H1 (cell line): ENCODE results near the gene FHIT.

ENCODE experiments used
- EZH2 ChIP-seq: fragments of 200-600 bp; sonication (generic); IDR thresholded peaks from 2 replicates; pipeline ENCODE4 v1.7.1; 2012; ENCODE audit warnings: low read depth, mild to moderate bottlenecking, moderate library complexity, low read length, inconsistent platforms; ENCODE audit not compliant: severe bottlenecking
- POLR2AphosphoS5 ChIP-seq: IDR thresholded peaks from 2 replicates; pipeline ENCODE4 v1.6.1; 2011; ENCODE audit warnings: low read depth, low read length
- SIN3A ChIP-seq, 2 experiments: IDR thresholded peaks in 1 of 2; conservative IDR thresholded peaks in 1 of 2; 2 replicates each; pipeline ENCODE4 v1.6.1; 2011 to 2012; ENCODE audit warnings: low read length in 2 of 2, improper control_type of control experiment in 1 of 2, low read depth in 1 of 2, mild to moderate bottlenecking in 1 of 2
- TAF1 ChIP-seq: IDR thresholded peaks from 2 replicates; pipeline ENCODE4 v1.6.1; 2011; ENCODE audit warnings: mild to moderate bottlenecking, low read depth, low read length

- TF ChIP-seq POLR2AphosphoS5 (no peak), SIN3A (conservative IDR thresholded peaks at IDR 0.05 in 1 of 2, IDR thresholded peaks at IDR 0.05 in 1 of 2; ENCODE audit: low read depth in 1 of 2, low read length in 2 of 2) (no peak), EZH2 (no peak), TAF1 (no peak)
Measured at GRCh38 chr3:60290122-60290492, 961.1 kb downstream of the FHIT start.
